Astrocyte of the spinal cord (primary cell): Measurements from ENCODE around the gene CCND1.

ENCODE experiments used
- DNase-seq: peaks from one replicate; pipeline ENCODE4 v3.0.0; 2011; ENCODE audit warnings: low read depth, low spot score
- H3K4me3 ChIP-seq: 2 replicates; pipeline ENCODE4 v1.5.1; 2011; ENCODE audit warnings: low read depth, mild to moderate bottlenecking, low read length, moderate library complexity
- CTCF ChIP-seq: IDR thresholded peaks from 2 replicates; pipeline ENCODE4 v1.5.1; 2012; ENCODE audit warnings: low read depth, mild to moderate bottlenecking, low read length, inconsistent platforms
- in situ Hi-C: cut with HindIII; loops from 2 replicates; pipeline ENCODE4 v1.10.0; 2017; ENCODE audit warnings: low sequenced_read_pairs

CCND1 gene

GRCh38 chr11:69599502-69599901 is 41.5 kb upstream of the CCND1 start:
- TF ChIP-seq CTCF: no peak
- DNase-seq: no peak
- H3K4me3 ChIP-seq: no peak overlapping the region
- in situ Hi-C loops: no loop called here

GRCh38 chr11:69600001-69600400 is 41.0 kb upstream of the CCND1 start:
- DNase-seq: no peak
- no peak for TF ChIP-seq CTCF
- H3K4me3 ChIP-seq: no peak overlapping the region
- in situ Hi-C loops: no loop called here

GRCh38 chr11:69601011-69601975 is 39.7 kb upstream of the CCND1 start:
- H3K4me3 ChIP-seq: no peak overlapping the region
- TF ChIP-seq CTCF: no peak
- in situ Hi-C loops: no loop called here
- no peak for DNase-seq

- no peak overlapping the region for H3K4me3 ChIP-seq
- in situ Hi-C loops: no loop called here
- no peak for DNase-seq
- TF ChIP-seq CTCF: no peak
Observed at GRCh38 chr11:69603111-69603836, 37.7 kb upstream of the CCND1 start.

GRCh38 chr11:69604055-69604454 is 36.9 kb upstream of the CCND1 start:
- no peak for TF ChIP-seq CTCF
- in situ Hi-C loops: no loop called here
- no peak for DNase-seq
- no peak overlapping the region for H3K4me3 ChIP-seq

- DNase-seq: no peak
- in situ Hi-C loops: no loop called here
- TF ChIP-seq CTCF: no peak
- H3K4me3 ChIP-seq: no peak overlapping the region
Observed at GRCh38 chr11:69605737-69606526, 35.0 kb upstream of the CCND1 start.
